ENCODE results near the gene KTN1.
A peak's percentile ranks its signal among the peaks of the same experiment; 100 is the strongest.

KTN1 gene

DNA sequence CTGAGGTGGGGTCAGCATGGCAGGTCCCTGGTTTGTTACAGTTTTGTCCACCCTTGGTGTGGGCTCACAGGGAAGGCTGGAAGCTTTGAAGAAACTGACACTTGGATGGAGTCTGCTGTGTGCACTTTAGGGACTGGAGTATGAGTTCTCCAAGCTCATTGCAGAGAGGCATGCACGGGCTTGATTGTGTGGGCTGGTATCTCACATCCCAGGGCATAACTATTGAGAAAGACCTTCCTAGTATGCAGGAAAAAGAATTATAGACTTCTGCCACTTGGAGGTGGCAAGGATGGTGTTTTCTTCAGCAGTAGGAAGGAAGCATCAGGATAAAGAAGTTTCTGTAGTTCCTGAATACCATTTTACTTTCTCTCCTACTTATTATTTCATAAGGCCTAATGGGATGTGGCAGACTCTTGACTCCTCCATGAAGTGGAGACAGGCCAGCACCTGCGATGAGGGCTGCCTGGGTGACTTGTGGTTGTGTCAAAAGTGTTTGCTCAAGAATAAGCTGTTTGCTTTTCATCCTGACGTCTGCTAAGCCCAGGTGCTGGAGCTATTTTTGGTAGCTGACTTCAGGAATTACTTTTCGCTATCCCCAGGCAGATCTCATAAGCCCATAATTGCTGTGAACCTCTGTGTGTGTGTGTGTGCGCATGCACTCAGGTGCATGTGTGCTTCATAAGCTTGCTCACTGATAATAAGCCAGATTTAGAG, 125.8 kb downstream of the KTN1 start:
- H2AFZ ChIP-seq = no peak overlapping the region
- no peak overlapping the region for H3K4me3 ChIP-seq (ENCODE audit: low read depth, low read length)
- H3K9ac ChIP-seq = no peak overlapping the region
- H3K27ac ChIP-seq = no peak overlapping the region
- H3K4me1 ChIP-seq = no peaks in the 10 kb centered on the region
- no peaks in the 10 kb centered on the region for H3K9me3 ChIP-seq (ENCODE audit: control insufficient read depth, low read length)
- no peak overlapping the region for H3K4me2 ChIP-seq (ENCODE audit: low read length)
- TF ChIP-seq, protein P1, sequence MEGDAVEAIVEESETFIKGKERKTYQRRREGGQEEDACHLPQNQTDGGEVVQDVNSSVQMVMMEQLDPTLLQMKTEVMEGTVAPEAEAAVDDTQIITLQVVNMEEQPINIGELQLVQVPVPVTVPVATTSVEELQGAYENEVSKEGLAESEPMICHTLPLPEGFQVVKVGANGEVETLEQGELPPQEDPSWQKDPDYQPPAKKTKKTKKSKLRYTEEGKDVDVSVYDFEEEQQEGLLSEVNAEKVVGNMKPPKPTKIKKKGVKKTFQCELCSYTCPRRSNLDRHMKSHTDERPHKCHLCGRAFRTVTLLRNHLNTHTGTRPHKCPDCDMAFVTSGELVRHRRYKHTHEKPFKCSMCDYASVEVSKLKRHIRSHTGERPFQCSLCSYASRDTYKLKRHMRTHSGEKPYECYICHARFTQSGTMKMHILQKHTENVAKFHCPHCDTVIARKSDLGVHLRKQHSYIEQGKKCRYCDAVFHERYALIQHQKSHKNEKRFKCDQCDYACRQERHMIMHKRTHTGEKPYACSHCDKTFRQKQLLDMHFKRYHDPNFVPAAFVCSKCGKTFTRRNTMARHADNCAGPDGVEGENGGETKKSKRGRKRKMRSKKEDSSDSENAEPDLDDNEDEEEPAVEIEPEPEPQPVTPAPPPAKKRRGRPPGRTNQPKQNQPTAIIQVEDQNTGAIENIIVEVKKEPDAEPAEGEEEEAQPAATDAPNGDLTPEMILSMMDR (IDR thresholded peaks at IDR 0.05) = no peak
- H3K27me3 ChIP-seq (ENCODE audit: control insufficient read depth, insufficient read depth, low read length) = no peaks in the 10 kb centered on the region
- H3K36me3 ChIP-seq (ENCODE audit: control insufficient read depth, insufficient read depth, low read length) = no peaks in the 10 kb centered on the region
- no peaks in the 10 kb centered on the region for H3K79me2 ChIP-seq

DNA sequence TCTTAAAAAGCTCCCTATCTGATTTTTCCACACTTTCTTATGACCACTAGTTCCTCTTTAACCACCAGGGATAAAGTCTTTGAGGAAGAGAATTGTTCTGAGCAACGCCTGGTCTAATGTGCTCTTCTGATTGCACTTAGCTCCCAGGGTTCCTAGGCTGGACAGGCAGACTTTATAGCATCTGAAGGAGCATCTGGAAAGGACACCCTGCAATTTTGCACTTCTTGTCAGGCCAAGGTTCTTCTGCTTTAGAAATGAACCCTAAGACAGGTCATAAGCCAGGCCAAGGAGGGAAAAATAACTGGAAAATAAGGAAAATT, 126.3 kb downstream of the KTN1 start:
- TF ChIP-seq, protein P1 (IDR thresholded peaks at IDR 0.05) = no peak
- Histone ChIP-seq H3K79me2 (no peaks in the 10 kb centered on the region), H3K36me3 (ENCODE audit: control insufficient read depth, insufficient read depth, low read length) (no peaks in the 10 kb centered on the region), H3K4me2 (ENCODE audit: low read length) (no peak overlapping the region), H3K9me3 (ENCODE audit: control insufficient read depth, low read length) (no peaks in the 10 kb centered on the region), H3K27ac (no peak overlapping the region), H3K9ac (no peak overlapping the region), H3K4me3 (ENCODE audit: low read depth, low read length) (no peak overlapping the region), H3K4me1 (no peaks in the 10 kb centered on the region), H3K27me3 (ENCODE audit: control insufficient read depth, insufficient read depth, low read length) (no peaks in the 10 kb centered on the region), H2AFZ (no peak overlapping the region)

DNA sequence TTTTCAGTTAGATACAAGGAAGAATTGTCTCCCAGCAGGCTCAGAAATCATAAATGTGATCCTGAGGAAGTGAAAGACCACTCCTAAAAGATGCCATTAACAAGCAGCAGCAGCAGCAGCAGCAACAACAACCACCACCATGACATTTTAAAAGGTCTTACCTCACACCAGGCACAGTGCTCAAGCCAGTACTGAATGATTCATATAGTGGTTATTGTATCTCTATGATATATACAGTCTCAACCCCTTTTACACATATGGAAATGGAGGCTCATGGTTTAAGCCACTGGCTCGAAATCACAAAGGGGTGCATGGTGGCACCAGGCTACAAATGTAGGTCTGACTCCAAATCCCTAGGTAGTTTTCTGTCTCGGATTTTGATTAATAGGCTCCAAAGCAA, 126.9 kb downstream of the KTN1 start:
- TF ChIP-seq, protein P1 (IDR thresholded peaks at IDR 0.05) = no peak
- Histone ChIP-seq H3K27ac (no peak overlapping the region), H3K4me3 (ENCODE audit: low read depth, low read length) (no peak overlapping the region), H2AFZ (no peak overlapping the region), H3K4me2 (ENCODE audit: low read length) (no peak overlapping the region), H3K9ac (no peak overlapping the region), H3K36me3 (ENCODE audit: control insufficient read depth, insufficient read depth, low read length) (no peaks in the 10 kb centered on the region), H3K4me1 (no peaks in the 10 kb centered on the region), H3K79me2 (no peaks in the 10 kb centered on the region), H3K27me3 (ENCODE audit: control insufficient read depth, insufficient read depth, low read length) (no peaks in the 10 kb centered on the region), H3K9me3 (ENCODE audit: control insufficient read depth, low read length) (no peaks in the 10 kb centered on the region)

DNA sequence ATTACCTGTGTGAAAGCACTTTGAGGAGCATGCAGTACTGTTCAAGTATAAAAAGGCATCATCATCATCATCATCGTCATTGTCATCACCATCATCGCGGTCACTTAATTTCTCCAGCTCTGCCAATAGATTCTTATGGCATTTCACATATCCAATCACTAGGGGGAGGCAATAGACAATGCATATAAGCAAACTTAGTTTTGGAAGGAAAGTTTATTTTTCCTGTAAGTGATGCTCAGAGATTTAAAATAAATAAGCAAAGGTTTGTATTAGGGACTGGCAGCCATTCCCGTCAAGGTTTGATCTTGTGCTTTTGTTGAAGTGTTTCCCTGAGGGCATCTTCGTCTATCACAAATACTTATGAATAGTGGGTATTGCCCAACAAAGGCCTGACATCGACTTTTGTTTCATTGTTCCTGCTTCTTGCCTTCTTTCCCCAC, 127.4 kb downstream of the KTN1 start:
- Histone ChIP-seq H3K9ac (no peak overlapping the region), H3K79me2 (no peaks in the 10 kb centered on the region), H3K4me1 (no peaks in the 10 kb centered on the region), H3K9me3 (ENCODE audit: control insufficient read depth, low read length) (no peaks in the 10 kb centered on the region), H3K4me2 (ENCODE audit: low read length) (no peak overlapping the region), H2AFZ (no peak overlapping the region), H3K27me3 (ENCODE audit: control insufficient read depth, insufficient read depth, low read length) (no peaks in the 10 kb centered on the region), H3K4me3 (ENCODE audit: low read depth, low read length) (no peak overlapping the region), H3K27ac (no peak overlapping the region), H3K36me3 (ENCODE audit: control insufficient read depth, insufficient read depth, low read length) (no peaks in the 10 kb centered on the region)
- TF ChIP-seq, protein P1 (IDR thresholded peaks at IDR 0.05) = peak; percentile 68

DNA sequence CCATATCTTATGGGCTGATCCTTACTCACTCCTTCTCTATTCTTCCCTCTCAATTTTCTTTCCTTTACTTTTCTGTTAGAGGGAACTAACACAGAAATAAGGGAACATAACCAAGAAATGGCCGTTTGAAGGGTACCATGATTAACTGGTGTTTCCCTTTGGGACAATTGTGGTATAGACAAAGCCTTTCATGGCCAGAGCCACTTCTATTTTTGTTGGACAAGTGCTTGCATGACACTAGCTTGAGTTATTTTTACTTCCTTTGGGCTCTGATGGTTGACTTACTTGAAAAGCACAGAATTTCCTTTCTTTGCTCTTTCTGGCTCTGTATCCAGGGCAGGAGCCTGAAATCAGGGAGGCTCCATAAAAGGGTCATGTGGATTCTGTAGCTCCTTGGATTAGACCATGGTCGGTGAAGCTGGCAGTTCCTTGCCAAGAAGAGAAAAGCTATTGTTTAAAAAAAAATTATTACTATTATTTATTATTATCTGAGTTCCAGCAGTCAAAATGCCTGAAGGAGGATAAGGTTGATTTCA, 130.6 kb downstream of the KTN1 start:
- no peaks in the 10 kb centered on the region for H3K79me2 ChIP-seq
- no peaks in the 10 kb centered on the region for H3K9me3 ChIP-seq (ENCODE audit: control insufficient read depth, low read length)
- H3K4me2 ChIP-seq (ENCODE audit: low read length) = no peak overlapping the region
- no peaks in the 10 kb centered on the region for H3K4me1 ChIP-seq
- no peaks in the 10 kb centered on the region for H3K27me3 ChIP-seq (ENCODE audit: control insufficient read depth, insufficient read depth, low read length)
- H3K4me3 ChIP-seq (ENCODE audit: low read depth, low read length) = no peak overlapping the region
- TF ChIP-seq, protein P1 (IDR thresholded peaks at IDR 0.05) = no peak
- no peak overlapping the region for H3K9ac ChIP-seq
- no peak overlapping the region for H2AFZ ChIP-seq
- H3K36me3 ChIP-seq (ENCODE audit: control insufficient read depth, insufficient read depth, low read length) = no peaks in the 10 kb centered on the region
- H3K27ac ChIP-seq = no peak overlapping the region

All from parathyroid adenoma (tissue), 2 donors.